NCI-H2081 (cell line): ENCODE data around the gene ASIC1.
A peak's percentile ranks its signal among the peaks of the same experiment; 100 is the strongest.

Experiments used
- DNase-seq, 2 experiments: peaks; one replicate each; lab custom pipeline; 2025; lab: John Stamatoyannopoulos, UW

The ASIC1 gene

GRCh38 chr12:50107416-50108268 lies 50.2 kb downstream of the ASIC1 start:
- no peak for DNase-seq

DNA sequence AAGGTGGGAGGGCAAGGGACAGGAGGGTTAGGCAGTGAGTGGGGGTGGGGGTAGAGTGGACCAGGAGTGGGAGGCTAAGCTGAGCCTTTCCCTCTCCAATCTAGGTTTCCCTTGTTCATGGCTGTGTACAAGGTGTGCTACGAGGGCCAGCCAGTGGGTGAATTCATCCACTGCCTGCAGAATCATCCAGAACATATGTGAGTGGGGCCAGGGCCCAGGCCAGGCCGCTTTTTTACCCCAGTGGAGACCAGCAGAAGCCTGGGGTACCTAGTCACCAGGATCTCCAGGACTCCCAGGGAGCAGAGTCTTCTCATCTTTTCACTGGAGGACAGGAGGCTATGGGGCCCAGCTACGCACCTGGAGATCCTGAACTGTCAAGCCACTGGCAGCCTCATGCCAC lies 51.9 kb downstream of the ASIC1 start:
- DNase-seq = no peak

DNA sequence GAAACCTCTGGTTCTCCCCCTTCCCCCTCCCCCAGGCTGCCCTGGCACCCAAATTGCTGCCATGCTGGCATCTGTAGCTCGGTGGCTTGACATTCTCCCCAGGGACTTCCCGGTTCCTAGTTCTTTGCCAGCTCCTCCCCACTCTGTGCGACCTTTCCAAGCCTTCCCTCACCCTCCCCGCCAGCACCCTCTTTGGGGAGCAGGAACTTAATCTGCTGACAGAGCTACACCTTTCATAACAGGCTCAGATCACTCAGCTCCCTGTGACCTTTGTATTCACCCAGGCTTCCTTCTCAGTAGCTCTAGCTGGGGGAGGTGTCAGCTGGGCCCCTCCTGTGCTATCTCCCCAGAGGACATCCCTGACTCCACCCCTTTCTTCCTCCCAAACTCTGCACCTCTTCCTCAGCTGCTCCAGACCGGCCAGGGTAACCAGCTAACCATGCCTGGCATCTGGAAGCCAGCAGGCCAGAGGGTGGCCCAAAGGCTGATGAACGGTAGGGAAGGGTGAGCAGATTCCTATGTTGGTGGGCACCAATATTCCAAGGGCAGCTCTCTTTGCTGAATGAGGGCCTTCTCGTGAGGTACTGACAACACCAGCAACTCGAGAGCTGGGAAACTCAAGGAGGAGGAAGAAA lies 52.8 kb downstream of the ASIC1 start:
- DNase-seq = no peak

- DNase-seq = peak; percentile 29 to 49
These were observed 53.5 kb downstream of the ASIC1 start for GRCh38 chr12:50110762-50111351.

DNA sequence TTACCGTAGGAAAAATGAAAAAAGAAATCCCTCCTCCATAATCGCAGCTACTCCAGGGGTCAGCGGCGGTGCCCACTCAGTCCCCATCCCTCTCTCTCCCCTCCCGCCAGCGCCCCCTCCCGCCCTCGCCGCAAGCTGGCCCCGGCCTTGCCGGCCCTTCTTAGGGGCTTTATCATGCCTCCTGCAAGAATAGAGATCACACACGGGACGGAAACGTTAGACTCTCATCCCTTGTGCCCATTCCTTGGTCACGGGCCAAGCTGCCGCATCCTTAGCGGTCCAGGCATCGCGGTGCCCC lies 53.9 kb downstream of the ASIC1 start:
- DNase-seq = no peak

DNA sequence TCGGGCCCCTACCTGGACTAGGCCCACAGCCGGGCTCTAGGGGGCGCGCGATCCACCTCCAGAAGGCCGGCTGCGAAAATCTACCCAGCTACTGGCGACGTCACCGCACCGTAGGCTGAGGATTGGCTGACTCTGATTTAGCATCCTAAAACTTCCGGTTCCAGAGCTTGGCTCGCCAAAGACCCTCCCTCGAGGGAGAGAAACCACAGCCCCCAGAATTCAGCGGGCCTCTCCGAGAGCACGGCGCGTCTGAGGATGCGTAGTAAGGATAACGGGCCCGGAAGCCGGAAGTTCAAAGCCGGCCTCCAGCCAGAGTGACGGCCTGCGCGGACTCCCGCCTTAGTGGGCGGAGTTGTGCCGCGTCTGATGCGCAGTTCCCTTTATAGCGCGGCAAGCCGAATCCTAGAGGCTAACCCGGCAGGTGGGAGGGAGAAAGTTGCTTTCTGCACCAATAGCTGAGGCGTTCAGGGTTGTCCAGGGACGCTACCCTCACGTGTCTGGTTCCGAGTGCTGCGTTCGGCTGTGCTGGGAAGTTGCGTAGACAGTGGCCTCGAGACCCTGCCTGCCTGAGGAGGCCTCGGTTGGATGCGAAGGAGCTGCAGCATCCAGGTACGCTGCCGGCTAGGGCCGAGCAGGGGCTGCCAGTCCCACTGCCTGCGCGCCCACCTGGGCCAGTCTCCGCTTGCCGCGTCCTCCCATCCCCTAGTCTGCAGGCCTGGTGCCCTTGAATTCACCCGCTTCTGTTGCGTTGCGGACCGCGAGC lies 54.5 kb downstream of the ASIC1 start, which contains the start of gene COX14:
TSS of gene COX14 (plus strand) at position 544 of the 763 bp plus-strand sequence. CDS start 7,808 bp downstream, outside the sequence.
- peak; percentile 99 to 100 for DNase-seq

- no peak for DNase-seq
These were observed 55.2 kb downstream of the ASIC1 start for GRCh38 chr12:50112456-50113218.

GRCh38 chr12:50117057-50117622 lies 59.7 kb downstream of the ASIC1 start:
- DNase-seq = no peak

- no peak for DNase-seq
These were observed 62.0 kb downstream of the ASIC1 start for GRCh38 chr12:50119387-50119786.

- DNase-seq = no peak
These were observed 63.1 kb downstream of the ASIC1 start for GRCh38 chr12:50120521-50120920.

GRCh38 chr12:50120953-50121352 lies 63.6 kb downstream of the ASIC1 start:
- no peak for DNase-seq

DNA sequence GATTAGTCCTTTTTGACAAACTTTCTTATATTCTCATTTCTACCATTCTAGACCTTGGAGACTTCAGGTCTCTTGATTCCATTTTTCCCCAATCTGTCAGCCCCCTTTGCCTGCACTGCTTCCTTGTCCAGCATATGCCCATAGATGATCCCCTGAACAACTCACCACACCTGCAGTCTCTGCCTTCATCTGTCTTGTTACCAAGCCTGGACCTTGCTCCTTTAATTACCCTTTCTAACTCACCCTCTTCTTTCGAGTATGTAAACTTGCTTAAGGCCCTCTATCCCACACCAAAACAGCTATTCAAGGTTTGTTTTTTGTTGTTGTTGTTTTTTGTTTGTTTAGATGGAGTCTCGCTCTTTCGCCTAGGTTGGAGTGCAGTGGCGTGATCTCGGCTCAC lies 64.2 kb downstream of the ASIC1 start:
- DNase-seq = no peak

- no peak for DNase-seq
These were observed 65.8 kb downstream of the ASIC1 start for GRCh38 chr12:50123203-50123602.

GRCh38 chr12:50127546-50127945 lies 70.2 kb downstream of the ASIC1 start:
- DNase-seq = no peak

DNA sequence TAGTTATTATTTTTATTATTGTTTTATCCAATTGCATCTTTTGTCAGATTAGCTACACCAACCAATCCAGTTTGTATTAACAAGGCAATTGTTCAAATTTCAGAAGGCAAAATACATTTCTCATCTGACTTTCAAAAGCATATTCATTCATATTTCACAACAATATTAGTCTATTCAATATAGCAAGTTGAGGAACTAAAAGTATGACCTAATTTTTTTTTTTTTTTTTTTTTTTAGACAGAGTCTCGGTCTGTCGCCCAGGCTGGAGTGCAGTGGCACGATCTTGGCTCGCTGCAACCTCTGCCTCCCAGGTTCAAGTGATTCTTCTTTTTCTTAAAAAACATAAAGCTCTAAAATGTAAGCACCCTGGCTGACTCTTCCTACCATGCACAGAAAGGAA lies 71.9 kb downstream of the ASIC1 start:
- no peak for DNase-seq

- DNase-seq = no peak
These were observed 75.2 kb downstream of the ASIC1 start for GRCh38 chr12:50132505-50133135.
